GM18951 (cell line): Measurements from ENCODE around the gene LTBP2.
"Not testable (repeated sequence)": the region's sequence is repeated elsewhere in the genome, so short reads cannot be mapped to it uniquely, and the experiment has no call there.

ENCODE experiments used
- POLR2A ChIP-seq: IDR thresholded peaks from 4 replicates; pipeline ENCODE4 v1.6.1; 2011; ENCODE audit warnings: mild to moderate bottlenecking; ENCODE audit not compliant: insufficient read length, insufficient read depth; ENCODE audit errors: extremely low read depth
- in situ Hi-C: fragments of 300-500 bp; cut with MboI; formaldehyde crosslinking; loops from one replicate; pipeline ENCODE4 v1.12.0; 2022; ENCODE audit warnings: low sequenced_read_pairs, mixed read lengths, inconsistent platforms; ENCODE audit not compliant: unreplicated experiment

LTBP2 gene

DNA sequence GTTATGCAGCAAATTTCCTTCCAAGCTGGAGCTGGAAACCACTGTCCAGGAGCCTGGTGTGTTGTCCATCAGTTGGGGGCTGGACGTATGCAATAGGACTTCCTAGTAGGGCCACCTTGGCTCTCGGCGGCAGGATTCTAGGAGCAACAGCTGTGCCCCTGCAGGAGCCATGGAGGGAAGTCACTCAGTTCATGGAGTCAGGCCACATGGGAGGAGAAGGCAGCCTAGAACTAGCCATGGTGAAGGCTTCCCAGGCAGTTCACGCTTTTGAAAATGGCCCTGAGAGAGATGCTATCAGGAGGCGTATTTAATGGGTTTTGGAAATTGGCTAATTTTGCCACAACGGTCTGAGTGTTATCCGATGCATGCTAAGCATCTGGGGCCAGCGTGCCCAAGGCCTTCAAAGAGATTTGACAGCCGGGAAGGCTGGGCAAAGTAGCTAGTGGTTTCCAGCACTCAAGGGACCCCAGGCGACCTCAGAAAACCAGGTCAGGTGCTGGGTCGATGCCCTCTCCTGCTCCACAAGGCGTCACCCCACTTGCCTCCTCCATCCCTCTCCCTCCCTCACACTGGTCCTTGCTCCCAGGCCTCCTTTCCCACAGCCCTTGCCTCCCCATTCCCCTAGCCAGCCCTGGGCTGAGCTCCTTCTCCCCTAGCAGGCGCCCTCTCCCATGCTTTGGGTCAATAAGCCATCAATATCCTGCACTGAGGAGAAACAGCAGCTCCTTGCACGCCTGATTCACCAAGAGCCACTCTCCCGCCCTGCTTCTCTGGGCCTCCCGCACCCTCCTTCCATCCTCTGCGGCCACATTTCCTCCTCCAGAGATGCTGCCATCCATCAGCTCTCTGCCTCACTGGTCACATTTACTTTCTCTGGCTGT, 155.1 kb downstream of the LTBP2 start:
- TF ChIP-seq POLR2A = no peak
- in situ Hi-C loops = no loop called here

- in situ Hi-C loops = not testable (repeated sequence)
These were observed 157.6 kb downstream of the LTBP2 start for GRCh38 chr14:74454397-74454796.
